IMR-90 (cell line): ENCODE results near the gene CLTCL1. TPM values are rescaled to one million over a fixed set of nuclear protein-coding genes. Genes with fewer than 3 reads are reported as not detected.
"Not testable (repeated sequence)": the region's sequence is repeated elsewhere in the genome, so short reads cannot be mapped to it uniquely, and the experiment has no call there.

Experiments
- ATAC-seq: fragments of 200-7000 bp; cut with Tn5 transposase; 2 replicates; pipeline ENCODE4 v1.9.1; 2020; ENCODE audit warnings: low read depth, mild to moderate bottlenecking, moderate library complexity
- BruUV-seq: library from RNA; stranded (reverse); fragments of 400-500 nt; replicated peaks from 2 replicates; lab custom pipeline; 2021; lab: Mats Ljungman, UMichigan
- CTCF ChIA-PET: fragments of 300-600 bp; formaldehyde crosslinking; extraction: SDS; loops from one replicate; lab custom pipeline; 2021; ENCODE audit warnings: antibody characterized with exemption; lab: Yijun Ruan, JAX
- POLR2A ChIA-PET: fragments of 300-600 bp; sonication (Branson Sonifier 250); formaldehyde crosslinking; loops from one replicate; lab custom pipeline; 2022; ENCODE audit warnings: antibody characterized with exemption; ENCODE audit not compliant: unreplicated experiment; lab: Charles Lee
- DNase-seq: peaks from one replicate; pipeline ENCODE4 v3.0.0; 2013
- H2AFZ ChIP-seq: replicated peaks from 2 replicates; pipeline ENCODE3; 2013; ENCODE audit warnings: low read length, mild to moderate bottlenecking; ENCODE audit not compliant: poor library complexity
- H2AK5ac ChIP-seq: 2 replicates; pipeline ENCODE4 v1.6.1; 2013; ENCODE audit warnings: low read depth, low read length, inconsistent platforms
- H2AK9ac ChIP-seq: replicated peaks from 2 replicates; pipeline ENCODE3; 2013; ENCODE audit warnings: mild to moderate bottlenecking, low read depth, low read length, moderate library complexity; ENCODE audit not compliant: poor library complexity
- H2BK120ac ChIP-seq: 2 replicates; pipeline ENCODE4 v1.6.1; 2013; ENCODE audit warnings: low read depth, low read length, inconsistent platforms
- H2BK15ac ChIP-seq: 3 replicates; pipeline ENCODE4 v1.6.1; 2013; ENCODE audit warnings: low read depth, low read length, inconsistent platforms
- H2BK20ac ChIP-seq: 2 replicates; pipeline ENCODE4 v1.6.1; 2013; ENCODE audit warnings: low read depth, mild to moderate bottlenecking, inconsistent platforms, low read length, moderate library complexity
- H2BK5ac ChIP-seq: 2 replicates; pipeline ENCODE4 v1.6.1; 2013; ENCODE audit warnings: mild to moderate bottlenecking, low read depth, low read length, inconsistent platforms; ENCODE audit not compliant: poor library complexity, severe bottlenecking
- H3K14ac ChIP-seq: replicated peaks from 2 replicates; pipeline ENCODE4 v1.6.1; 2013; ENCODE audit warnings: low read depth, low read length, inconsistent platforms
- H3K18ac ChIP-seq: 2 replicates; pipeline ENCODE4 v1.6.1; 2013; ENCODE audit warnings: low read depth, low read length, control low read depth
- H3K23ac ChIP-seq: 2 replicates; pipeline ENCODE4 v1.6.1; 2013; ENCODE audit warnings: low read depth, low read length, inconsistent platforms
- H3K27ac ChIP-seq: 2 replicates; pipeline ENCODE4 v1.5.1; 2013; ENCODE audit warnings: mild to moderate bottlenecking, control low read depth, low read length; ENCODE audit not compliant: insufficient read depth
- H3K27me3 ChIP-seq: 2 replicates; pipeline ENCODE4 v1.6.1; 2013; ENCODE audit warnings: low read length; ENCODE audit not compliant: control insufficient read depth, insufficient read depth
- H3K36me3 ChIP-seq: 2 replicates; pipeline ENCODE4 v1.6.1; 2013; ENCODE audit warnings: low read length, mixed read lengths; ENCODE audit not compliant: control insufficient read depth, insufficient read depth
- H3K4ac ChIP-seq: 2 replicates; pipeline ENCODE4 v1.6.1; 2013; ENCODE audit warnings: low read depth, low read length, inconsistent platforms
- H3K4me1 ChIP-seq: 2 replicates; pipeline ENCODE4 v1.6.1; 2013; ENCODE audit warnings: low read length, mixed read lengths; ENCODE audit not compliant: control insufficient read depth, insufficient read depth
- H3K4me2 ChIP-seq: 2 replicates; pipeline ENCODE4 v1.6.1; 2013; ENCODE audit warnings: low read depth, mild to moderate bottlenecking, control low read depth, low read length, moderate library complexity
- H3K4me3 ChIP-seq: 2 replicates; pipeline ENCODE4 v1.5.1; 2013; ENCODE audit warnings: low read depth, mild to moderate bottlenecking, control low read depth, low read length, moderate library complexity; ENCODE audit not compliant: insufficient read depth
- H3K56ac ChIP-seq: 2 replicates; pipeline ENCODE4 v1.6.1; 2013; ENCODE audit warnings: low read length, inconsistent platforms; ENCODE audit not compliant: insufficient read depth; ENCODE audit errors: extremely low read depth
- H3K79me1 ChIP-seq, 2 experiments: 2 replicates each; pipeline ENCODE4 v1.6.1; 2013; ENCODE audit warnings: low read length in 2 of 2, inconsistent platforms in 1 of 2, low read depth in 1 of 2
- H3K9ac ChIP-seq: 2 replicates; pipeline ENCODE4 v1.6.1; 2013; ENCODE audit warnings: low read depth, low read length, control low read depth
- H3K9me1 ChIP-seq: 2 replicates; pipeline ENCODE4 v1.6.1; 2013; ENCODE audit warnings: low read length, inconsistent platforms; ENCODE audit not compliant: insufficient read depth
- H3K9me3 ChIP-seq: 2 replicates; pipeline ENCODE4 v1.6.1; 2013; ENCODE audit warnings: low read length; ENCODE audit not compliant: control insufficient read depth, insufficient read depth
- H4K20me1 ChIP-seq: 2 replicates; pipeline ENCODE4 v1.6.1; 2013; ENCODE audit warnings: low read length, inconsistent platforms; ENCODE audit not compliant: insufficient read depth
- H4K5ac ChIP-seq: 2 replicates; pipeline ENCODE4 v1.6.1; 2013; ENCODE audit warnings: mild to moderate bottlenecking, low read depth, low read length, control low read depth
- H4K8ac ChIP-seq, 2 experiments: 2 replicates each; pipeline ENCODE4 v1.6.1; 2013; ENCODE audit warnings: low read depth in 2 of 2, low read length in 2 of 2, control low read depth in 1 of 2, inconsistent platforms in 1 of 2
- H4K91ac ChIP-seq: 2 replicates; pipeline ENCODE4 v1.6.1; 2013; ENCODE audit warnings: low read depth, low read length, inconsistent platforms; ENCODE audit not compliant: insufficient read depth
- WGBS, 2 experiments: methylation state at CpG; one replicate each; pipeline versions ENCODE4 v1.1.5 to v1.1.7; 2013; ENCODE audit warnings: missing lambda C conversion rate in 2 of 2; ENCODE audit not compliant: insufficient read length in 1 of 2; ENCODE audit errors: extremely low coverage in 2 of 2; 5-methylcytosine and 5-hydroxymethylcytosine counted together
- dilution Hi-C: fragments of 300-500 bp; cut with HindIII; formaldehyde crosslinking; loops from one replicate; pipeline ENCODE4 v1.14.3; 2018; ENCODE audit warnings: low sequenced_read_pairs; ENCODE audit not compliant: unreplicated experiment
- in situ Hi-C: fragments of 300-500 bp; cut with MboI; formaldehyde crosslinking; loops from 3 replicates; pipeline ENCODE4 v1.14.3; 2019; ENCODE audit warnings: low sequenced_read_pairs, inconsistent platforms, mixed read lengths
- intact Hi-C: fragments of 100-400 bp; cut with micrococcal nuclease; formaldehyde crosslinking; loops from 2 replicates; pipeline ENCODE4 v1.10.0; 2022
- polyA plus RNA-seq, 3 experiments: library from polyadenylated mRNA; depleted of rRNA; stranded (reverse); fragments of >200 nt; gene quantifications; 2 replicates each; pipeline ENCODE4 v1.2.3, GENCODE V29; 2012; ENCODE audit warnings: low replicate concordance in 1 of 3
- total RNA-seq: library from RNA; depleted of rRNA; stranded (reverse); fragments of >200 nt; gene quantifications from 2 replicates; pipeline ENCODE4 v1.2.3, GENCODE V29; 2012

The CLTCL1 gene
- total and polyA plus RNA-seq, 2 of the 4 experiments (the other 2 are of a cell fraction) = 6.2 to 8.1 TPM

DNA sequence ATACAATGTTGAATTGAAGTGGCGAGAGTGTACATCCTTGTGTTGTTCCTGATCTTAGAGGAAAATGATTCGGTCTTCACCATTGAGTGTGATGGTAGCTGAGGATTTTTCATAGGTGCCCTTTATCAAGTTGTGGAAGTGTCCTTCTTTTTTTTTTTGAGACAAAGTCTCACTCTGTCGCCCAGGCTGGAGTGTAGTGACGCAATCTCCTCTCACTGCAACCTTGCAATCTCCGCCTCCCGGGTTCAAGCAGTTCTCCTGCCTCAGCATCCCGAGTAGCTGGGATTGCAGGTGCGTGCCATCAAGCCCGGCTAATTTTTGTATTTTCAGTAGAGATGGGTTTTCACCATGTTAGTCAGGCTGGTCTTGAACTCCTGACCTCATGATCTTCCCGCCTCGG is 132.9 kb downstream of the CLTCL1 start:
- H3K79me1 ChIP-seq, H4K20me1 ChIP-seq, H3K9me1 ChIP-seq, H3K18ac ChIP-seq, H3K27ac ChIP-seq, H3K23ac ChIP-seq, H2AFZ ChIP-seq, H4K91ac ChIP-seq, H4K5ac ChIP-seq, dilution Hi-C loops, H2AK5ac ChIP-seq, H2BK20ac ChIP-seq, H3K4me1 ChIP-seq, H3K4ac ChIP-seq, H3K36me3 ChIP-seq, H3K9ac ChIP-seq, ATAC-seq, H2AK9ac ChIP-seq, H2BK15ac ChIP-seq, H4K8ac ChIP-seq, H3K14ac ChIP-seq, H2BK5ac ChIP-seq, H3K4me2 ChIP-seq, POLR2A ChIA-PET, DNase-seq, H3K4me3 ChIP-seq, H3K9me3 ChIP-seq, H2BK120ac ChIP-seq, H3K56ac ChIP-seq, BruUV-seq, in situ Hi-C loops, intact Hi-C loops: not testable (repeated sequence)
- peaks cover 14% of the 10 kb centered on the region for H3K27me3 ChIP-seq
- 100% methylated on average over 1 of the region's 11 CpGs; no CpG with 5 or more reads in 1 of the 2 experiments for WGBS, 2 experiments
- CTCF ChIA-PET = interaction anchor here (0.6 kb wide), 1 partner anchor 86 kb away, joined by 7 read pairs; no protein-coding TSS in a partner anchor

DNA sequence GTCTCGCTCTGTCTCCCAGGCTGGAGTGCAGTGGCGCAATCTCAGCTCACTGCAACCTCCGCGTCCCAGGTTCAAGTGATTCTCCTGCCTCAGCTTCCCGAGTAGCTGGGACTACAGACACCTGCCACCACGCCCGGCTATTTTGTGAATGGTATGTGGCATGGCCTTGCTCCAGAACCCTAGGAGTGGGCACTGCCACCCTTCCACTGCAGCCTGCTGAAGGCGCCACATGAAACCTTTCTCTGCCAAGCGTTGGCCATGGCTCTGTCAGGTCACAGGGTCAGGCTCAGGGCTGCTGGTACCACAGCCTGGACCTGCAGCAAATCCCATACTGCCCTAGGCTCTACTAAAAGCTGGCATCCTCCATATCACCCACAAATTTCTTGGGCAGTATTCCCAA is 135.4 kb downstream of the CLTCL1 start:
- H4K20me1 ChIP-seq, H3K18ac ChIP-seq, H3K14ac ChIP-seq, H3K23ac ChIP-seq, H3K27ac ChIP-seq, H3K79me1 ChIP-seq, H2BK20ac ChIP-seq, H3K36me3 ChIP-seq, DNase-seq, H2BK5ac ChIP-seq, H3K4me2 ChIP-seq, H3K9me3 ChIP-seq, ATAC-seq, H3K56ac ChIP-seq, H4K91ac ChIP-seq, H2BK120ac ChIP-seq, H2AFZ ChIP-seq, BruUV-seq, in situ Hi-C loops, intact Hi-C loops, H3K9me1 ChIP-seq, H2BK15ac ChIP-seq, H4K8ac ChIP-seq, H3K4ac ChIP-seq, POLR2A ChIA-PET, H3K4me1 ChIP-seq, H2AK5ac ChIP-seq, H4K5ac ChIP-seq, H3K9ac ChIP-seq, H3K4me3 ChIP-seq, dilution Hi-C loops: not testable (repeated sequence)
- 58% methylated on average over 3 of the region's 9 CpGs; no CpG with 5 or more reads in 1 of the 2 experiments for WGBS, 2 experiments
- H3K27me3 ChIP-seq = peaks cover 23% of the 10 kb centered on the region
- peak overlapping the region; percentile 55 for H2AK9ac ChIP-seq
- CTCF ChIA-PET = interaction anchor here (0.6 kb wide), 1 partner anchor 17 kb away, joined by 3 read pairs; no protein-coding TSS in a partner anchor
